Breast epithelium (tissue), 3 donors: ENCODE data around the gene CWC27.
"Not testable (repeated sequence)": the region's sequence is repeated elsewhere in the genome, so short reads cannot be mapped to it uniquely, and the experiment has no call there.

ENCODE experiments used
- CTCF ChIP-seq, 3 donors: fragments of 450-650 bp; IDR thresholded peaks; one replicate each; pipeline ENCODE4 v1.5.1; 2016 to 2017; ENCODE audit warnings: antibody characterized with exemption in 3 of 3, mild to moderate bottlenecking in 3 of 3, moderate library complexity in 3 of 3
- POLR2A ChIP-seq: fragments of 450-650 bp; IDR thresholded peaks from one replicate; pipeline ENCODE4 v1.6.1; 2016; ENCODE audit warnings: antibody characterized with exemption, mild to moderate bottlenecking, moderate library complexity
- POLR2AphosphoS5 ChIP-seq, 3 donors: sonication (generic); formaldehyde crosslinking; IDR thresholded peaks; one replicate each; pipeline ENCODE4 v1.6.1; 2017; ENCODE audit warnings: antibody characterized with exemption in 3 of 3

GRCh38 chr5:64819345-64819744, 50.6 kb downstream of the CWC27 start:
- TF ChIP-seq POLR2A; CTCF (IDR thresholded peaks at IDR 0.05); POLR2AphosphoS5 (IDR thresholded peaks at IDR 0.05): not testable (repeated sequence)
